ENCODE data around the gene PPFIBP2. TPM values are rescaled to one million over a fixed set of nuclear protein-coding genes. Genes with fewer than 3 reads are reported as not detected.

Gene PPFIBP2
- polyA plus RNA-seq, 2 of the 4 experiments (the other 2 are of a cell fraction), result 13.4 to 32.5 TPM

GRCh38 chr11:7573193-7573557 is 59.4 kb downstream of the PPFIBP2 start:
- FAIRE-seq, result no peak
- peak overlapping the region; percentile 75 for H3K4me2 ChIP-seq
- no peak for ATAC-seq
- no peak overlapping the region for H3K4me3 ChIP-seq
- H3K27ac ChIP-seq, result peak overlapping the region; percentile 85 to 88
- TF ChIP-seq JUN (IDR thresholded peaks at IDR 0.05), result 0 out of 5 replicates have a peak, but pooled peaks of 1 of the 2 experiments have one; percentile 35
- no peak for TF ChIP-seq CHD2 (IDR thresholded peaks at IDR 0.05; ENCODE audit: low read length, partially characterized antibody)
- CTCF ChIA-PET, result interaction anchor here (0.8 to 12.5 kb wide), 10 partner anchors 10 to 526 kb away, joined by 3 to 290 read pairs (median 4); partner anchors contain the start of gene CYB5R2
- POLR2A ChIA-PET, result interaction anchor here (2.0 kb wide), 1 partner anchor 33 kb away, joined by 8 read pairs; no protein-coding TSS in a partner anchor
- peaks cover 72% of the 10 kb centered on the region for H3K4me1 ChIP-seq
- H3K9me3 ChIP-seq, result peaks cover 6% of the 10 kb centered on the region; the same call in 1 of the 3 replicates
- DNase-seq (ENCODE audit: low read depth in 1 of 2, low spot score in 1 of 2), result no peak

- H3K27ac ChIP-seq, result peak overlapping the region; percentile 85 to 88
- 50% methylated on average over 9 of the region's 9 CpGs for WGBS (ENCODE audit: missing lambda C conversion rate)
- H3K4me3 ChIP-seq, result no peak overlapping the region
- H3K4me1 ChIP-seq, result peaks cover 77% of the 10 kb centered on the region
- ChIA-PET POLR2A (no interaction called here), CTCF (interaction anchor here (0.6 to 12.5 kb wide), 10 partner anchors 10 to 221 kb away, joined by 3 to 290 read pairs (median 4); partner anchors contain the start of gene CYB5R2)
- TF ChIP-seq POLR2AphosphoS2 (conservative IDR thresholded peaks at IDR 0.05; ENCODE audit: low read length) (no peak), BHLHE40 (IDR thresholded peaks at IDR 0.05; ENCODE audit: low read depth, low read length) (no peak), SREBF2 (IDR thresholded peaks at IDR 0.05) (no peak), JUN (IDR thresholded peaks at IDR 0.05) (0 out of 5 replicates have a peak, but pooled peaks of 1 of the 2 experiments have one; percentile 3), RAD21 (conservative IDR thresholded peaks at IDR 0.05 in 1 of 2, IDR thresholded peaks at IDR 0.05 in 1 of 2) (no peak), GATA3 (IDR thresholded peaks at IDR 0.05; ENCODE audit: borderline replicate concordance) (no peak), MAFK (IDR thresholded peaks at IDR 0.05; ENCODE audit: partially characterized antibody) (no peak), HES2 (IDR thresholded peaks at IDR 0.05) (no peak), MAX (IDR thresholded peaks at IDR 0.05) (no peak), POLR2A (IDR thresholded peaks at IDR 0.05; ENCODE audit: low read length) (no peak), RNF2 (IDR thresholded peaks at IDR 0.05; ENCODE audit: borderline replicate concordance, low read depth) (no peak), CHD2 (IDR thresholded peaks at IDR 0.05; ENCODE audit: low read length, partially characterized antibody) (no peak), TFCP2L1 (CRISPR knock-in tag; IDR thresholded peaks at IDR 0.05) (no peak)
- TF ChIP-seq, protein P1, sequence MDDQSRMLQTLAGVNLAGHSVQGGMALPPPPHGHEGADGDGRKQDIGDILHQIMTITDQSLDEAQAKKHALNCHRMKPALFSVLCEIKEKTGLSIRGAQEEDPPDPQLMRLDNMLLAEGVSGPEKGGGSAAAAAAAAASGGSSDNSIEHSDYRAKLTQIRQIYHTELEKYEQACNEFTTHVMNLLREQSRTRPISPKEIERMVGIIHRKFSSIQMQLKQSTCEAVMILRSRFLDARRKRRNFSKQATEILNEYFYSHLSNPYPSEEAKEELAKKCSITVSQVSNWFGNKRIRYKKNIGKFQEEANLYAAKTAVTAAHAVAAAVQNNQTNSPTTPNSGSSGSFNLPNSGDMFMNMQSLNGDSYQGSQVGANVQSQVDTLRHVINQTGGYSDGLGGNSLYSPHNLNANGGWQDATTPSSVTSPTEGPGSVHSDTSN (IDR thresholded peaks at IDR 0.05), result no peak
- TF ChIP-seq, protein P2, sequence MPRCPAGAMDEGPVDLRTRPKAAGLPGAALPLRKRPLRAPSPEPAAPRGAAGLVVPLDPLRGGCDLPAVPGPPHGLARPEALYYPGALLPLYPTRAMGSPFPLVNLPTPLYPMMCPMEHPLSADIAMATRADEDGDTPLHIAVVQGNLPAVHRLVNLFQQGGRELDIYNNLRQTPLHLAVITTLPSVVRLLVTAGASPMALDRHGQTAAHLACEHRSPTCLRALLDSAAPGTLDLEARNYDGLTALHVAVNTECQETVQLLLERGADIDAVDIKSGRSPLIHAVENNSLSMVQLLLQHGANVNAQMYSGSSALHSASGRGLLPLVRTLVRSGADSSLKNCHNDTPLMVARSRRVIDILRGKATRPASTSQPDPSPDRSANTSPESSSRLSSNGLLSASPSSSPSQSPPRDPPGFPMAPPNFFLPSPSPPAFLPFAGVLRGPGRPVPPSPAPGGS (IDR thresholded peaks at IDR 0.05), result no peak
- TF ChIP-seq, protein P3, sequence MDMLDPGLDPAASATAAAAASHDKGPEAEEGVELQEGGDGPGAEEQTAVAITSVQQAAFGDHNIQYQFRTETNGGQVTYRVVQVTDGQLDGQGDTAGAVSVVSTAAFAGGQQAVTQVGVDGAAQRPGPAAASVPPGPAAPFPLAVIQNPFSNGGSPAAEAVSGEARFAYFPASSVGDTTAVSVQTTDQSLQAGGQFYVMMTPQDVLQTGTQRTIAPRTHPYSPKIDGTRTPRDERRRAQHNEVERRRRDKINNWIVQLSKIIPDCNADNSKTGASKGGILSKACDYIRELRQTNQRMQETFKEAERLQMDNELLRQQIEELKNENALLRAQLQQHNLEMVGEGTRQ (IDR thresholded peaks at IDR 0.05), result peak; percentile 83
- no peak for FAIRE-seq
- peak in 1 of 2 experiments; percentile 47 for DNase-seq (ENCODE audit: low read depth in 1 of 2, low spot score in 1 of 2)
- 0 out of 3 replicates have a peak, but pooled peaks cover under 1% of the 10 kb centered on the region for H3K9me3 ChIP-seq
- peak overlapping the region; percentile 75 for H3K4me2 ChIP-seq
- peak in 1 of 2 experiments; percentile 48; a peak in 3 of 6 replicates for ATAC-seq
Observed at GRCh38 chr11:7573558-7574296, 59.9 kb downstream of the PPFIBP2 start.

- H3K4me2 ChIP-seq, result peak overlapping the region; percentile 75
- 72% methylated on average over 7 of the region's 7 CpGs for WGBS (ENCODE audit: missing lambda C conversion rate)
- TF ChIP-seq FOXS1 (CRISPR knock-in tag; IDR thresholded peaks at IDR 0.05), result no peak
- TF ChIP-seq SREBF2 (IDR thresholded peaks at IDR 0.05), result no peak
- ATAC-seq (no peak), FAIRE-seq (no peak), DNase-seq (ENCODE audit: low read depth in 1 of 2, low spot score in 1 of 2) (no peak)
- ChIA-PET CTCF (interaction anchor here (0.6 to 12.5 kb wide), 9 partner anchors 9 to 222 kb away, joined by 3 to 290 read pairs (median 4); partner anchors contain the start of gene CYB5R2), POLR2A (interaction anchor here (1.3 kb wide), 1 partner anchor 91 kb away, joined by 4 read pairs; no protein-coding TSS in a partner anchor)
- H3K4me3 ChIP-seq, result no peak overlapping the region
- H3K4me1 ChIP-seq, result peaks cover 86% of the 10 kb centered on the region
- peak overlapping the region; percentile 85 to 88 for H3K27ac ChIP-seq
- no peaks in the 10 kb centered on the region for H3K9me3 ChIP-seq
Observed at GRCh38 chr11:7574491-7575130, 60.8 kb downstream of the PPFIBP2 start.

All from A549 (cell line).